AG09309 (cell line): ENCODE measurements around the gene PSMD13.

Experiments used
- DNase-seq: peaks from one replicate; pipeline ENCODE4 v3.0.0-alpha.2; 2010; ENCODE audit warnings: low read depth
- H3K4me3 ChIP-seq: 2 replicates; pipeline ENCODE4 v1.5.1; 2011; ENCODE audit warnings: mild to moderate bottlenecking, low read depth, low read length, moderate library complexity; ENCODE audit not compliant: control insufficient read depth
- TF ChIP-seq, protein P1 (sequence below): IDR thresholded peaks from 2 replicates; pipeline ENCODE4 v1.5.1; 2011; ENCODE audit warnings: mild to moderate bottlenecking, low read depth, low read length, inconsistent platforms; ENCODE audit not compliant: insufficient read depth, control insufficient read depth; ENCODE audit errors: missing control alignments

The PSMD13 gene

DNA sequence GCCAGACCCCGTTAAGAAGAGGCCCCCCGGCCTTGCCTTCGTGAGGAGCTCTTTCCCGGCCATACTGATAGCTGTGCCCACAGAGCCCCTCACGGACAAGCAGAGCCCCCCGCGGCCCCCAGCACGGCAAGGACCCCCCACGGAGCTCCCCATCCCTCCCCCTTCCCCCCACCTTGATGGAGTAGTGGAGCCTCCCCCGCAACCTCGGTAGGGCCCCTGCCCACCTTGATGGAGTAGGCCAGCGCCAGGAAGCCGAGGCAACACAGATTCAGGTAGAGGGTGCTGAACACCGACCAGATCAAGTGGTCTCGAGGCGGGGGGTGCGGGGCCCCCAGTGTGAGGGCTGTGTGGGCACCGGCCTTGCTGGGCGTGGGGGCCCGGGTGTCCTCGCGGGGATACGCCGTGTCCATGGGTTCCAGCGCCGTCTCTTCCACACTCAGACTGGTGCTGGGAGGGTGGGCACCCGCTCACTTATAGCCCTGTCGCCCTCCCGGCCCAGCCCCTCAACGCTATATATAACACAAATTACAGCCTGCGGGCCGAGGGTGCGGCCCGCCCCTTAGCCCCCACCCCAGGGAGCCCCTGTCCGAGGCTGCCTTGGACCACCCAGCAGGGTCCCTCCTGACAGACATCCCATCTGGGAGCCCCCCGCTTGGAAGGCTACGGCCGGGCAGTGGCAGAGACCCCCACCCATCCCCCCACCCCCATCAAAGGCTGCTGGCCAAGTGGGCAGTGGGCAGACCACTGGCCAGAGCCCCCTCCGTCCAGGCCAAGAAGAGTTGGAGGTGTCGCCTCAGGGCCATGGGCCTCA lies 62.5 kb downstream of the PSMD13 start, which contains the start of gene IFITM5:
IFITM5 (minus strand) TSS at position 446 of the 811 bp plus-strand sequence; CDS start at position 410, 36 bp downstream.
- H3K4me3 ChIP-seq: no peak within 1 kb of the TSS
- DNase-seq: no peak
- TF ChIP-seq, protein P1, sequence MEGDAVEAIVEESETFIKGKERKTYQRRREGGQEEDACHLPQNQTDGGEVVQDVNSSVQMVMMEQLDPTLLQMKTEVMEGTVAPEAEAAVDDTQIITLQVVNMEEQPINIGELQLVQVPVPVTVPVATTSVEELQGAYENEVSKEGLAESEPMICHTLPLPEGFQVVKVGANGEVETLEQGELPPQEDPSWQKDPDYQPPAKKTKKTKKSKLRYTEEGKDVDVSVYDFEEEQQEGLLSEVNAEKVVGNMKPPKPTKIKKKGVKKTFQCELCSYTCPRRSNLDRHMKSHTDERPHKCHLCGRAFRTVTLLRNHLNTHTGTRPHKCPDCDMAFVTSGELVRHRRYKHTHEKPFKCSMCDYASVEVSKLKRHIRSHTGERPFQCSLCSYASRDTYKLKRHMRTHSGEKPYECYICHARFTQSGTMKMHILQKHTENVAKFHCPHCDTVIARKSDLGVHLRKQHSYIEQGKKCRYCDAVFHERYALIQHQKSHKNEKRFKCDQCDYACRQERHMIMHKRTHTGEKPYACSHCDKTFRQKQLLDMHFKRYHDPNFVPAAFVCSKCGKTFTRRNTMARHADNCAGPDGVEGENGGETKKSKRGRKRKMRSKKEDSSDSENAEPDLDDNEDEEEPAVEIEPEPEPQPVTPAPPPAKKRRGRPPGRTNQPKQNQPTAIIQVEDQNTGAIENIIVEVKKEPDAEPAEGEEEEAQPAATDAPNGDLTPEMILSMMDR: no peak

DNA sequence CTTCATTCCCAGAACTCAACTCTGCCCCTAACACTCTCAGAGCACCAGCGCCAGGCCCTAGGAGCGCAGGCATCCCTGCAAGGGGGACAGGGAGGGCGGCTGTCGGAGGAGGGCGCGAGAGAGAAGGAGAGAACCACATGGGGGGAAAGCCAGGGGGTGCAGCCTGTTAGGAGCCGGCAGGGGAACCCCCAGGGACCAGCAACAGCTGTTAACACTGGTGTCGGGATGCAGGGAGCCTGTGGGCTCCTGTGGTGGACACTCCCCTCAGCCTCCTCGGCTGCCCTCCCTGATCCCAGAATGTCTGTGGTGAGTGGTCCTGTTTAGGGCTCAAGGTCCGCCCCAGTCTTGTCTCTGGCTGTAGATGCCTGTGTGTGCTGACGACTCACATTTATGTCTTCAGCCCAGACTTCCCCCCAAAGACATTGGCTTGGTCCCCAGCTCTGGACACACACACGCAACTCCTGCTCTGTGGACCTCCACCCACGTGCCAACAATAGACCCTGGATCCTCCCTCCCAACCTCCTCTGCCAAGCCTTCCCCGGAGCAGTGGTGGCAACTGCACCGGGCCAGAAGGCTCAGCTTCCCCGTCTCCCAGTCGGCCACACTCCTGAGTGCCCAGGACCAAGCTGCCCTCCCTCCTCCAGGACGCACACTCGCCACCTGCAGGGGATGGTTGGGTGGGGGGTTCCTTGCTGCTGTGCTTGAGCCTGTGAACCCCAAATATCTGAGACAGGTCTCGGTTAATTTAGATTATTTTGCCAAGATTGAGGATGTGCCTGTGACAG lies 63.4 kb downstream of the PSMD13 start:
- TF ChIP-seq, protein P1: peak; percentile 24
- no peak overlapping the region for H3K4me3 ChIP-seq
- no peak for DNase-seq
